GM10248 (cell line): ENCODE results near the gene CIB1.

Experiments
- CTCF ChIA-PET: fragments of 300-600 bp; sonication (Branson Sonifier 250); formaldehyde crosslinking; extraction: SDS; loops from one replicate; lab custom pipeline; 2021; ENCODE audit warnings: antibody characterized with exemption; lab: Yijun Ruan, JAX
- POLR2A ChIA-PET: fragments of 350-650 bp; sonication (Branson Sonifier 250); formaldehyde crosslinking; extraction: SDS; loops from one replicate; lab custom pipeline; 2020; ENCODE audit warnings: antibody characterized with exemption; lab: Yijun Ruan, JAX
- DNase-seq: peaks from one replicate; pipeline ENCODE4 v3.0.0; 2012; ENCODE audit errors: extremely low spot score
- TF ChIP-seq, protein P1 (sequence below): IDR thresholded peaks from 2 replicates; pipeline ENCODE4 v1.5.1; 2012; ENCODE audit warnings: mild to moderate bottlenecking, low read depth; ENCODE audit errors: extremely low read depth, missing control alignments, control extremely low read depth

CIB1 gene

GRCh38 chr15:90232196-90232595 lies 1.5 kb downstream of the CIB1 start:
- POLR2A ChIA-PET: no interaction called here
- no peak for DNase-seq
- TF ChIP-seq, protein P1, sequence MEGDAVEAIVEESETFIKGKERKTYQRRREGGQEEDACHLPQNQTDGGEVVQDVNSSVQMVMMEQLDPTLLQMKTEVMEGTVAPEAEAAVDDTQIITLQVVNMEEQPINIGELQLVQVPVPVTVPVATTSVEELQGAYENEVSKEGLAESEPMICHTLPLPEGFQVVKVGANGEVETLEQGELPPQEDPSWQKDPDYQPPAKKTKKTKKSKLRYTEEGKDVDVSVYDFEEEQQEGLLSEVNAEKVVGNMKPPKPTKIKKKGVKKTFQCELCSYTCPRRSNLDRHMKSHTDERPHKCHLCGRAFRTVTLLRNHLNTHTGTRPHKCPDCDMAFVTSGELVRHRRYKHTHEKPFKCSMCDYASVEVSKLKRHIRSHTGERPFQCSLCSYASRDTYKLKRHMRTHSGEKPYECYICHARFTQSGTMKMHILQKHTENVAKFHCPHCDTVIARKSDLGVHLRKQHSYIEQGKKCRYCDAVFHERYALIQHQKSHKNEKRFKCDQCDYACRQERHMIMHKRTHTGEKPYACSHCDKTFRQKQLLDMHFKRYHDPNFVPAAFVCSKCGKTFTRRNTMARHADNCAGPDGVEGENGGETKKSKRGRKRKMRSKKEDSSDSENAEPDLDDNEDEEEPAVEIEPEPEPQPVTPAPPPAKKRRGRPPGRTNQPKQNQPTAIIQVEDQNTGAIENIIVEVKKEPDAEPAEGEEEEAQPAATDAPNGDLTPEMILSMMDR: no peak
- CTCF ChIA-PET: interaction anchor here (1.1 to 6.0 kb wide), 12 partner anchors 11 to 250 kb away, joined by 3 to 63 read pairs (median 5); partner anchors contain the start of gene SEMA4B

GRCh38 chr15:90231028-90232017 lies 2.4 kb downstream of the CIB1 start:
- ChIA-PET CTCF (interaction anchor here (1.2 to 6.0 kb wide), 6 partner anchors 10 to 79 kb away, joined by 3 to 63 read pairs (median 18); partner anchors contain the start of gene SEMA4B), POLR2A (no interaction called here)
- DNase-seq: peak; percentile 66
- TF ChIP-seq, protein P1: no peak

GRCh38 chr15:90230610-90231009 lies 3.1 kb downstream of the CIB1 start:
- POLR2A ChIA-PET: no interaction called here
- TF ChIP-seq, protein P1: no peak
- no peak for DNase-seq
- CTCF ChIA-PET: interaction anchor here (4.6 to 6.0 kb wide), 3 partner anchors 9 to 31 kb away, joined by 21 to 63 read pairs (median 33); partner anchors contain the start of gene SEMA4B

DNA sequence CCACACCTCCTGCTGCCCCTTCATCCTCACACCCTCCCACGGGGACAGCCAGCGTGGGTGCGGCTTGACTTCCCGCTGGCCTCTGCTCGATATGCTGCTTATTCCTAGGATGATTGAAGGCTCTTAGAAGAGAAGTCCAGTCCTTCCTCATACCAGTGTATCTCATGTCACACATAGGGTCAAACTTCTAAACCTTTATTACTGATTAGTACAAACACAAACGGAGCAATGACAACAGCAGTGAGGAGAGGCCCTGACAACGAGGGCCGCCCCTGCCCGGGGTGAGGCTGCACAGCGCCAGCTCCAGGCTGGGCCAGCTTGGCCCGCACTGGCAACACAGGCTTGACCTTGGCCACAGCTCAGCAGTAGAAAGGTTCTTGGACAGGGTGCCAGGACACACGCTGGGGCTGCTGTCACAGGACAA lies 3.7 kb downstream of the CIB1 start:
- POLR2A ChIA-PET: no interaction called here
- CTCF ChIA-PET: interaction anchor here (4.6 to 6.0 kb wide), 3 partner anchors 9 to 31 kb away, joined by 21 to 63 read pairs (median 33); partner anchors contain the start of gene SEMA4B
- TF ChIP-seq, protein P1: no peak
- DNase-seq: no peak

DNA sequence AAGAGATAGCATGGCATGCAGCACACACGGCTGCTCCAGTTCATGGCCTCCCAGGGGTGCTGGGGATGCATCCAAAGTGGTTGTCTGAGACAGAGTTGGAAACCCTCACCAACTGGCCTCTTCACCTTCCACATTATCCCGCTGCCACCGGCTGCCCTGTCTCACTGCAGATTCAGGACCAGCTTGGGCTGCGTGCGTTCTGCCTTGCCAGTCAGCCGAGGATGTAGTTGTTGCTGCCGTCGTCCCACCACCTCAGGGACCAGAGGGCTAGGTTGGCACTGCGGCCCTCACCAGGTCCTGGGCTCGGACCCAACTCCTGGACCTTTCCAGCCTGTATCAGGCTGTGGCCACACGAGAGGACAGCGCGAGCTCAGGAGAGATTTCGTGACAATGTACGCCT lies 4.8 kb downstream of the CIB1 start:
- no peak for DNase-seq
- CTCF ChIA-PET: interaction anchor here (5.2 to 6.0 kb wide), 2 partner anchors 13 to 29 kb away, joined by 21 to 63 read pairs; partner anchors contain the start of gene SEMA4B
- POLR2A ChIA-PET: no interaction called here
- TF ChIP-seq, protein P1: no peak
